ENCODE measurements around the gene PPY.

GRCh38 chr17:43938838-43939182, 3.5 kb downstream of the PPY start:
- TF ChIP-seq, protein P1, sequence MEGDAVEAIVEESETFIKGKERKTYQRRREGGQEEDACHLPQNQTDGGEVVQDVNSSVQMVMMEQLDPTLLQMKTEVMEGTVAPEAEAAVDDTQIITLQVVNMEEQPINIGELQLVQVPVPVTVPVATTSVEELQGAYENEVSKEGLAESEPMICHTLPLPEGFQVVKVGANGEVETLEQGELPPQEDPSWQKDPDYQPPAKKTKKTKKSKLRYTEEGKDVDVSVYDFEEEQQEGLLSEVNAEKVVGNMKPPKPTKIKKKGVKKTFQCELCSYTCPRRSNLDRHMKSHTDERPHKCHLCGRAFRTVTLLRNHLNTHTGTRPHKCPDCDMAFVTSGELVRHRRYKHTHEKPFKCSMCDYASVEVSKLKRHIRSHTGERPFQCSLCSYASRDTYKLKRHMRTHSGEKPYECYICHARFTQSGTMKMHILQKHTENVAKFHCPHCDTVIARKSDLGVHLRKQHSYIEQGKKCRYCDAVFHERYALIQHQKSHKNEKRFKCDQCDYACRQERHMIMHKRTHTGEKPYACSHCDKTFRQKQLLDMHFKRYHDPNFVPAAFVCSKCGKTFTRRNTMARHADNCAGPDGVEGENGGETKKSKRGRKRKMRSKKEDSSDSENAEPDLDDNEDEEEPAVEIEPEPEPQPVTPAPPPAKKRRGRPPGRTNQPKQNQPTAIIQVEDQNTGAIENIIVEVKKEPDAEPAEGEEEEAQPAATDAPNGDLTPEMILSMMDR (IDR thresholded peaks at IDR 0.05) = no peak
- no peak for TF ChIP-seq POLR2A (IDR thresholded peaks at IDR 0.05)
- no peak for TF ChIP-seq POLR2AphosphoS5 (IDR thresholded peaks at IDR 0.05)
